ENCODE data around the gene UBA7.

The UBA7 gene

GRCh38 chr3:49805367-49805782, 8.4 kb downstream of the UBA7 start:
- H3K4me3 ChIP-seq (ENCODE audit: low read depth, low read length): peak overlapping the region; percentile 46
- TF ChIP-seq CTCF (IDR thresholded peaks at IDR 0.05; ENCODE audit: borderline replicate concordance, insufficient read depth, low read depth, low read length): no peak

- H3K4me3 ChIP-seq (ENCODE audit: low read depth, low read length): peak overlapping the region; percentile 77
- TF ChIP-seq CTCF (IDR thresholded peaks at IDR 0.05; ENCODE audit: borderline replicate concordance, insufficient read depth, low read depth, low read length): no peak
Observed at GRCh38 chr3:49804141-49805041, 9.4 kb downstream of the UBA7 start.

GRCh38 chr3:49803465-49804140, 10.2 kb downstream of the UBA7 start:
- H3K4me3 ChIP-seq (ENCODE audit: low read depth, low read length): peak overlapping the region; percentile 77
- no peak for TF ChIP-seq CTCF (IDR thresholded peaks at IDR 0.05; ENCODE audit: borderline replicate concordance, insufficient read depth, low read depth, low read length)

GRCh38 chr3:49802719-49803464, 10.9 kb downstream of the UBA7 start, which contains the start of gene INKA1:
TSS of gene INKA1 (plus strand) at chr3:49803261. CDS start at chr3:49803393, 132 bp downstream.
- TF ChIP-seq CTCF (IDR thresholded peaks at IDR 0.05; ENCODE audit: borderline replicate concordance, insufficient read depth, low read depth, low read length): peak; percentile 96
- peak within 1 kb of the TSS; percentile 77 for H3K4me3 ChIP-seq (ENCODE audit: low read depth, low read length)

- no peak overlapping the region for H3K4me3 ChIP-seq (ENCODE audit: low read depth, low read length)
- no peak for TF ChIP-seq CTCF (IDR thresholded peaks at IDR 0.05; ENCODE audit: borderline replicate concordance, insufficient read depth, low read depth, low read length)
Observed at GRCh38 chr3:49801160-49801559, 12.6 kb downstream of the UBA7 start.

- H3K4me3 ChIP-seq (ENCODE audit: low read depth, low read length): no peak within 1 kb of the TSS
- TF ChIP-seq CTCF (IDR thresholded peaks at IDR 0.05; ENCODE audit: borderline replicate concordance, insufficient read depth, low read depth, low read length): no peak
Observed at GRCh38 chr3:49799761-49800160, 14.0 kb downstream of the UBA7 start, which contains the start of gene CDHR4. TSS of gene CDHR4 (minus strand) at chr3:49799873. CDS start at chr3:49799812, 61 bp downstream.

Measured in GM12875 (cell line).